BE2C (cell line): ENCODE measurements around the gene ANTXRL. TPM values are rescaled to one million over a fixed set of nuclear protein-coding genes. Genes with fewer than 3 reads are reported as not detected.

Experiments
- DNase-seq: peaks from one replicate; pipeline ENCODE4 v3.0.0-alpha.2; 2020
- H3K27me3 ChIP-seq: fragments of 250-450 bp; sonication (Bioruptor Pico); 2 replicates; pipeline ENCODE4 v1.5.1; 2020; ENCODE audit warnings: mild to moderate bottlenecking
- H3K36me3 ChIP-seq: fragments of 250-450 bp; sonication (Bioruptor Pico); 2 replicates; pipeline ENCODE4 v1.5.1; 2020; ENCODE audit warnings: mild to moderate bottlenecking
- H3K4me1 ChIP-seq: fragments of 250-450 bp; sonication (Bioruptor Pico); 2 replicates; pipeline ENCODE4 v1.5.1; 2020
- H3K4me3 ChIP-seq: 2 replicates; pipeline ENCODE4 v1.5.1; 2011; ENCODE audit warnings: low read depth, low read length
- H3K9me3 ChIP-seq: fragments of 250-450 bp; sonication (Bioruptor Pico); 2 replicates; pipeline ENCODE4 v1.5.1; 2020
- CTCF ChIP-seq: IDR thresholded peaks from 2 replicates; pipeline ENCODE4 v1.5.1; 2012; ENCODE audit warnings: mild to moderate bottlenecking, low read depth, low read length
- polyA plus RNA-seq: library from polyadenylated mRNA; unstranded; fragments of >200 nt; gene quantifications from one replicate; pipeline ENCODE4 v1.2.1, GENCODE V29; 2012; ENCODE audit warnings: low read depth, missing spikeins; ENCODE audit not compliant: insufficient read length, insufficient read depth

ANTXRL gene
- polyA plus RNA-seq: not detected

- H3K4me3 ChIP-seq: no peak within 1 kb of the TSS
Observed at GRCh38 chr10:46286991-46287693, at the start of gene ANTXRL. Gene ANTXRL, plus strand, starts transcription at chr10:46286997. Its CDS starts 266 bp downstream, at chr10:46287263.

GRCh38 chr10:46237815-46238510 is 48.8 kb upstream of the ANTXRL start:
- no peaks in the 10 kb centered on the region for H3K36me3 ChIP-seq
- no peak for TF ChIP-seq CTCF
- H3K27me3 ChIP-seq: no peaks in the 10 kb centered on the region
- no peak overlapping the region for H3K4me3 ChIP-seq
- no peaks in the 10 kb centered on the region; the same call in 1 of the 2 replicates for H3K9me3 ChIP-seq
- H3K4me1 ChIP-seq: no peaks in the 10 kb centered on the region
- no peak for DNase-seq

More at GRCh38 chr10:46286991-46287693, at the start of gene ANTXRL:
- TF ChIP-seq CTCF: no peak
- DNase-seq: no peak
- Histone ChIP-seq H3K36me3 (no peaks in the 10 kb centered on the region), H3K4me1 (no peaks in the 10 kb centered on the region), H3K9me3 (no peaks in the 10 kb centered on the region), H3K27me3 (no peaks in the 10 kb centered on the region)

GRCh38 chr10:46239247-46239646 is 47.5 kb upstream of the ANTXRL start:
- H3K27me3 ChIP-seq: no peaks in the 10 kb centered on the region
- no peaks in the 10 kb centered on the region; the same call in 1 of the 2 replicates for H3K9me3 ChIP-seq
- no peak for TF ChIP-seq CTCF
- no peaks in the 10 kb centered on the region for H3K4me1 ChIP-seq
- no peaks in the 10 kb centered on the region for H3K36me3 ChIP-seq
- no peak overlapping the region for H3K4me3 ChIP-seq
- no peak for DNase-seq

GRCh38 chr10:46239993-46240683 is 46.7 kb upstream of the ANTXRL start:
- no peaks in the 10 kb centered on the region for H3K36me3 ChIP-seq
- no peak overlapping the region for H3K4me3 ChIP-seq
- peak; percentile 16 for DNase-seq
- no peaks in the 10 kb centered on the region for H3K27me3 ChIP-seq
- H3K4me1 ChIP-seq: no peaks in the 10 kb centered on the region
- no peak for TF ChIP-seq CTCF
- H3K9me3 ChIP-seq: no peaks in the 10 kb centered on the region; the same call in 1 of the 2 replicates

GRCh38 chr10:46240684-46241565 is 45.9 kb upstream of the ANTXRL start:
- Histone ChIP-seq H3K36me3 (no peaks in the 10 kb centered on the region), H3K4me1 (no peaks in the 10 kb centered on the region), H3K27me3 (no peaks in the 10 kb centered on the region), H3K4me3 (no peak overlapping the region), H3K9me3 (no peaks in the 10 kb centered on the region; the same call in 1 of the 2 replicates)
- no peak for DNase-seq
- TF ChIP-seq CTCF: no peak
